GM23338 (cell line): ENCODE measurements around the gene SCFD2. TPM values are rescaled to one million over a fixed set of nuclear protein-coding genes. Genes with fewer than 3 reads are reported as not detected.

Experiments
- ATAC-seq: fragments of 200-7000 bp; cut with Tn5 transposase; 3 replicates; pipeline ENCODE4 v1.9.1; 2020
- DNase-seq: peaks from one replicate; pipeline ENCODE4 v3.0.0-alpha.2; 2015; ENCODE audit warnings: low spot score
- H2AFZ ChIP-seq: fragments of 200-600 bp; sonication (generic); 2 replicates; pipeline ENCODE4 v1.8.0; 2016; ENCODE audit warnings: antibody characterized with exemption, mild to moderate bottlenecking, moderate library complexity
- H3F3A ChIP-seq: fragments of 200-600 bp; sonication (generic); replicated peaks from 2 replicates; pipeline ENCODE4 v1.8.0; 2017; ENCODE audit warnings: antibody characterized with exemption, mixed run types, low read depth
- H3K27ac ChIP-seq: fragments of 200-600 bp; sonication (generic); 2 replicates; pipeline ENCODE4 v1.6.1; 2016; ENCODE audit warnings: low read depth
- H3K27me3 ChIP-seq: fragments of 200-600 bp; sonication (generic); 2 replicates; pipeline ENCODE4 v1.8.0; 2016; ENCODE audit warnings: mild to moderate bottlenecking, mixed run types, moderate library complexity; ENCODE audit not compliant: insufficient read depth
- H3K36me3 ChIP-seq: fragments of 200-600 bp; sonication (generic); 2 replicates; pipeline ENCODE4 v1.8.0; 2016; ENCODE audit warnings: mild to moderate bottlenecking; ENCODE audit not compliant: insufficient read depth
- H3K4me1 ChIP-seq: fragments of 200-600 bp; sonication (generic); 2 replicates; pipeline ENCODE4 v1.8.0; 2016; ENCODE audit warnings: mild to moderate bottlenecking, moderate library complexity; ENCODE audit not compliant: insufficient read depth
- H3K4me2 ChIP-seq: fragments of 200-600 bp; sonication (generic); 2 replicates; pipeline ENCODE4 v1.7.1; 2017; ENCODE audit warnings: mixed run types
- H3K4me3 ChIP-seq: fragments of 200-600 bp; sonication (generic); 2 replicates; pipeline ENCODE4 v1.6.1; 2016; ENCODE audit warnings: mixed run types
- H3K79me2 ChIP-seq: fragments of 200-600 bp; sonication (generic); replicated peaks from 2 replicates; pipeline ENCODE4 v1.8.0; 2017; ENCODE audit warnings: mild to moderate bottlenecking; ENCODE audit not compliant: insufficient read depth
- H3K9me2 ChIP-seq: fragments of 200-600 bp; sonication (generic); 2 replicates; pipeline ENCODE4 v1.8.0; 2017; ENCODE audit not compliant: insufficient read depth
- H4K20me1 ChIP-seq: fragments of 200-600 bp; sonication (generic); replicated peaks from 2 replicates; pipeline ENCODE4 v1.8.0; 2017; ENCODE audit warnings: mild to moderate bottlenecking; ENCODE audit not compliant: insufficient read depth
- H3K27ac Mint-ChIP-seq: 2 replicates; pipeline ENCODE4 v1.8.0; 2020; ENCODE audit warnings: inconsistent platforms, mild to moderate bottlenecking, moderate library complexity, mixed read lengths
- H3K27me3 Mint-ChIP-seq: 3 replicates; pipeline ENCODE4 v1.8.0; 2022; ENCODE audit warnings: low read depth, mild to moderate bottlenecking, moderate library complexity, mixed read lengths, inconsistent platforms; ENCODE audit not compliant: insufficient read depth, poor library complexity
- H3K36me3 Mint-ChIP-seq: 3 replicates; pipeline ENCODE4 v1.8.0; 2021; ENCODE audit warnings: low read depth, mild to moderate bottlenecking, inconsistent platforms, moderate library complexity, mixed read lengths
- H3K4me1 Mint-ChIP-seq: 3 replicates; pipeline ENCODE4 v1.8.0; 2020; ENCODE audit warnings: mild to moderate bottlenecking, inconsistent platforms, mixed read lengths
- H3K4me3 Mint-ChIP-seq: 3 replicates; pipeline ENCODE4 v1.8.0; 2021; ENCODE audit warnings: moderate library complexity, mild to moderate bottlenecking, inconsistent platforms, mixed read lengths
- H3K9me3 Mint-ChIP-seq: 3 replicates; pipeline ENCODE4 v1.8.0; 2020; ENCODE audit warnings: moderate library complexity, mild to moderate bottlenecking, inconsistent platforms, mixed read lengths
- EZH2 ChIP-seq: fragments of 200-600 bp; sonication (generic); IDR thresholded peaks from one replicate; pipeline ENCODE4 v1.8.0; 2017; ENCODE audit warnings: antibody characterized with exemption, mild to moderate bottlenecking, low read depth; ENCODE audit not compliant: unreplicated experiment
- NANOG ChIP-seq: IDR thresholded peaks from 2 replicates; pipeline ENCODE4 v1.6.1; 2016; ENCODE audit warnings: antibody characterized with exemption, borderline replicate concordance
- POLR2AphosphoS5 ChIP-seq: IDR thresholded peaks from 2 replicates; pipeline ENCODE4 v1.6.1; 2016; ENCODE audit warnings: antibody characterized with exemption, low read depth
- REST ChIP-seq: IDR thresholded peaks from one replicate; pipeline ENCODE4 v1.6.1; 2018; ENCODE audit warnings: antibody characterized with exemption; ENCODE audit not compliant: unreplicated experiment
- ZNF114 ChIP-seq: fragments of 250-450 bp; sonication (Bioruptor Pico); IDR thresholded peaks from 2 replicates; pipeline ENCODE4 v1.5.0; 2020; ENCODE audit warnings: mild to moderate bottlenecking, moderate library complexity
- ZNF462 ChIP-seq: fragments of 250-450 bp; sonication (Bioruptor Pico); IDR thresholded peaks from 2 replicates; pipeline ENCODE4 v1.5.0; 2020; ENCODE audit warnings: mild to moderate bottlenecking, moderate library complexity
- polyA plus RNA-seq: library from polyadenylated mRNA; unstranded; fragments of >200 nt; fragmentation: Nextera tagmentation; extraction: Ambion mirVana; gene quantifications from 2 replicates; pipeline ENCODE4 v1.2.1, GENCODE V29; 2016
- total RNA-seq: library from RNA; depleted of rRNA; stranded (reverse); fragments of >200 nt; shearing (Covaris generic); gene quantifications from 2 replicates; pipeline ENCODE4 v1.2.3, GENCODE V29; 2014

The SCFD2 gene
- total and polyA plus RNA-seq, 2 experiments from 2014 or later, result 5.7 to 17.5 TPM

- TF ChIP-seq ZNF462 (CRISPR knock-in tag), result no peak
- no peak for TF ChIP-seq EZH2
- TF ChIP-seq POLR2AphosphoS5, result no peak
- TF ChIP-seq NANOG, result no peak
- TF ChIP-seq REST, result no peak
- no peak for TF ChIP-seq ZNF114 (CRISPR knock-in tag)
Measured at GRCh38 chr4:52877694-52878093, 488.2 kb downstream of the SCFD2 start (continued).

- Mint-ChIP-seq H3K9me3 (peaks cover 4% of the 10 kb centered on the region; the same call in 2 of the 3 replicates), H3K4me1 (peaks cover 45% of the 10 kb centered on the region), H3K4me3 (no peak overlapping the region)
- TF ChIP-seq ZNF114 (CRISPR knock-in tag) (no peak), NANOG (no peak), EZH2 (no peak), ZNF462 (CRISPR knock-in tag) (no peak)
Measured at GRCh38 chr4:52877036-52877435, 488.8 kb downstream of the SCFD2 start.

More at GRCh38 chr4:52877036-52877435, 488.8 kb downstream of the SCFD2 start:
- Histone ChIP-seq H3K4me2 (no peak overlapping the region), H2AFZ (no peak overlapping the region), H3F3A (no peaks in the 10 kb centered on the region), H3K9me2 (no peaks in the 10 kb centered on the region; the same call in 1 of the 2 replicates), H3K79me2 (no peaks in the 10 kb centered on the region), H3K4me1 (peaks cover 28% of the 10 kb centered on the region), H3K27me3 (no peaks in the 10 kb centered on the region), H4K20me1 (no peaks in the 10 kb centered on the region), H3K4me3 (no peak overlapping the region), H3K27ac (no peak overlapping the region), H3K36me3 (no peaks in the 10 kb centered on the region)
- Mint-ChIP-seq H3K36me3 (peaks cover 5% of the 10 kb centered on the region), H3K27ac (no peak overlapping the region), H3K27me3 (peaks cover 10% of the 10 kb centered on the region)
- no peak for ATAC-seq
- no peak for DNase-seq
